Parathyroid adenoma (tissue), 2 donors: Measurements from ENCODE around the gene GPC6.

ENCODE experiments used
- H2AFZ ChIP-seq: fragments of 300-600 bp; sonication (generic); one replicate; pipeline ENCODE4 v1.7.0; 2017; ENCODE audit warnings: antibody characterized with exemption, mild to moderate bottlenecking
- H3K27ac ChIP-seq: fragments of 300-600 bp; sonication (generic); one replicate; pipeline ENCODE4 v1.7.0; 2017
- H3K27me3 ChIP-seq: fragments of 300-600 bp; sonication (generic); one replicate; pipeline ENCODE4 v1.7.0; 2017; ENCODE audit warnings: low read length; ENCODE audit not compliant: control insufficient read depth, insufficient read depth
- H3K36me3 ChIP-seq: fragments of 300-600 bp; sonication (generic); one replicate; pipeline ENCODE4 v1.7.0; 2017; ENCODE audit warnings: low read length; ENCODE audit not compliant: control insufficient read depth, insufficient read depth
- H3K4me1 ChIP-seq: fragments of 300-600 bp; sonication (generic); one replicate; pipeline ENCODE4 v1.7.0; 2017; ENCODE audit warnings: control low read depth
- H3K4me2 ChIP-seq: fragments of 300-600 bp; sonication (generic); one replicate; pipeline ENCODE4 v1.7.0; 2017; ENCODE audit warnings: low read length
- H3K4me3 ChIP-seq: fragments of 300-600 bp; sonication (generic); one replicate; pipeline ENCODE4 v1.7.0; 2017; ENCODE audit warnings: low read depth, low read length
- H3K79me2 ChIP-seq: fragments of 300-600 bp; sonication (generic); one replicate; pipeline ENCODE4 v1.7.0; 2017; ENCODE audit warnings: control low read depth
- H3K9ac ChIP-seq: fragments of 300-600 bp; sonication (generic); one replicate; pipeline ENCODE4 v1.7.0; 2017; ENCODE audit warnings: mild to moderate bottlenecking
- H3K9me3 ChIP-seq: fragments of 300-600 bp; sonication (generic); one replicate; pipeline ENCODE4 v1.7.0; 2017; ENCODE audit warnings: low read length; ENCODE audit not compliant: control insufficient read depth
- CTCF ChIP-seq: fragments of 300-600 bp; sonication (generic); IDR thresholded peaks from one replicate; pipeline ENCODE4 v1.7.0; 2017; ENCODE audit warnings: antibody characterized with exemption, mild to moderate bottlenecking
- donor health status: primary hyperparathyroidism.

GPC6 gene

GRCh38 chr13:93700115-93700514 is 473.5 kb downstream of the GPC6 start:
- H3K9ac ChIP-seq, result no peak overlapping the region
- H3K27me3 ChIP-seq, result no peaks in the 10 kb centered on the region
- TF ChIP-seq CTCF, result no peak
- H2AFZ ChIP-seq, result no peak overlapping the region
- H3K36me3 ChIP-seq, result no peaks in the 10 kb centered on the region
- H3K27ac ChIP-seq, result no peak overlapping the region
- no peaks in the 10 kb centered on the region for H3K9me3 ChIP-seq
- H3K4me2 ChIP-seq, result no peak overlapping the region
- H3K4me1 ChIP-seq, result no peaks in the 10 kb centered on the region
- H3K79me2 ChIP-seq, result no peaks in the 10 kb centered on the region
- no peak overlapping the region for H3K4me3 ChIP-seq

GRCh38 chr13:93708308-93709075 is 481.9 kb downstream of the GPC6 start:
- H2AFZ ChIP-seq, result no peak overlapping the region
- no peak overlapping the region for H3K4me2 ChIP-seq
- no peak overlapping the region for H3K9ac ChIP-seq
- no peaks in the 10 kb centered on the region for H3K4me1 ChIP-seq
- no peak overlapping the region for H3K4me3 ChIP-seq
- H3K36me3 ChIP-seq, result no peaks in the 10 kb centered on the region
- no peaks in the 10 kb centered on the region for H3K9me3 ChIP-seq
- H3K79me2 ChIP-seq, result no peaks in the 10 kb centered on the region
- no peak overlapping the region for H3K27ac ChIP-seq
- no peaks in the 10 kb centered on the region for H3K27me3 ChIP-seq
- TF ChIP-seq CTCF, result no peak

- TF ChIP-seq CTCF, result no peak
- no peak overlapping the region for H3K4me2 ChIP-seq
- no peaks in the 10 kb centered on the region for H3K9me3 ChIP-seq
Observed at GRCh38 chr13:93709506-93710244, 483.1 kb downstream of the GPC6 start.

GRCh38 chr13:93714171-93714570 is 487.6 kb downstream of the GPC6 start:
- no peak overlapping the region for H3K27ac ChIP-seq
- no peaks in the 10 kb centered on the region for H3K36me3 ChIP-seq
- no peaks in the 10 kb centered on the region for H3K4me1 ChIP-seq
- no peak overlapping the region for H2AFZ ChIP-seq
- H3K79me2 ChIP-seq, result no peaks in the 10 kb centered on the region
- H3K9ac ChIP-seq, result no peak overlapping the region
- no peak overlapping the region for H3K4me3 ChIP-seq
- no peak for TF ChIP-seq CTCF
- no peak overlapping the region for H3K4me2 ChIP-seq
- H3K27me3 ChIP-seq, result no peaks in the 10 kb centered on the region
- no peaks in the 10 kb centered on the region for H3K9me3 ChIP-seq

More at GRCh38 chr13:93709506-93710244, 483.1 kb downstream of the GPC6 start:
- H2AFZ ChIP-seq, result no peak overlapping the region
- no peaks in the 10 kb centered on the region for H3K4me1 ChIP-seq
- no peaks in the 10 kb centered on the region for H3K27me3 ChIP-seq
- no peaks in the 10 kb centered on the region for H3K36me3 ChIP-seq
- no peak overlapping the region for H3K4me3 ChIP-seq
- H3K9ac ChIP-seq, result no peak overlapping the region
- no peaks in the 10 kb centered on the region for H3K79me2 ChIP-seq
- H3K27ac ChIP-seq, result no peak overlapping the region
